Measurements from ENCODE around the gene OPA3.
"Not testable (repeated sequence)": the region's sequence is repeated elsewhere in the genome, so short reads cannot be mapped to it uniquely, and the experiment has no call there.

Gene OPA3

DNA sequence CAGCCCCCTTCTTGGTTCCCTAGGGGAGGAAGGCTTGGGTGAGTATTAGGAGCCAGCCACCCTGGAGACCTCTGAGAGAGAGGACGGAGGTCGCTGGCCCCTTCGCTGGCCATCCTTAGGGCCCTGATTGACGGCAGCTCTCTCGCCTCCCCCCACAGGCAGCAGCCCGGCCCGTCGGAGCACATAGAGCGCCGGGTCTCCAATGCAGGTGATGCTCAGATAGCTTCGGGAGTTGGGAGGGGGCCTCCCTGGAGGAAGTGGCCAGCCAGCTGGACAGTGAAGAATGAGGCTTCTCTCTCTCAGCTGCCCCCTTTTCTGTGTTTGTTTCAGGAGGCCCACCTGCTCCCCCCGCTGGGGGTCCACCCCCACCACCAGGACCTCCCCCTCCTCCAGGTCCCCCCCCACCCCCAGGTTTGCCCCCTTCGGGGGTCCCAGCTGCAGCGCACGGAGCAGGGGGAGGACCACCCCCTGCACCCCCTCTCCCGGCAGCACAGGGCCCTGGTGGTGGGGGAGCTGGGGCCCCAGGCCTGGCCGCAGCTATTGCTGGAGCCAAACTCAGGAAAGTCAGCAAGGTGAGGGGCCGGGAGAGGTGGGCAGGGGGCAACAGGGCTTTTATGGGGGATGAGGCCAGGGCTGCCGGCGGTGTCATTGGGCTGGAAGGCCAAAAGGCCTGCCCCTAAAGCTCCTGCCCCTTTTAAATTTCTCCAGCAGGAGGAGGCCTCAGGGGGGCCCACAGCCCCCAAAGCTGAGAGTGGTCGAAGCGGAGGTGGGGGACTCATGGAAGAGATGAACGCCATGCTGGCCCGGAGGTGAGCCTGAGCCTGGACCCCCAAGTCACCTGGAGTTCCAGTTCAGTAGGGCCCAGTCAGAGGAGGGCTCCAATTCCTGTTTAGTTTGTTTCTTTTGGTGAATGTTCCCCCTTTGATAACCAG is 62.3 kb downstream of the OPA3 start:
- DNase-seq (ENCODE audit: low read depth): no peak

DNA sequence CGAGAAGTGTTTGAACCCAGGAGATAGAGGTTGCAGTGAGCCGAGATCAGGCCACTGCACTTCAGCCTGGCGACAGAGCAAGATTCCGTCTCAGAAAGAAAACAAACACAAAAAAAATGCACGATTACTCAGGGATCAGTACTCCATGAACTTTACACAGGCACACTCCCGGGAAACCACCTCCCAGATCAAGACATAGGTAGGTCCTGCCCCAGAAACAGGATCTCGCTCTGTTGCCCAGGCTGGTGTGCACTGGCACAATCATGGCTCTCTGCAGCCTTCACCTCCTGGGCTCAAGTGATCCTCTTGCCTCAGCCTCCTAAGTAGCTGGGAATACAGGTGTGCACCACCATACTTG is 66.2 kb downstream of the OPA3 start:
- DNase-seq (ENCODE audit: low read depth): no peak

DNA sequence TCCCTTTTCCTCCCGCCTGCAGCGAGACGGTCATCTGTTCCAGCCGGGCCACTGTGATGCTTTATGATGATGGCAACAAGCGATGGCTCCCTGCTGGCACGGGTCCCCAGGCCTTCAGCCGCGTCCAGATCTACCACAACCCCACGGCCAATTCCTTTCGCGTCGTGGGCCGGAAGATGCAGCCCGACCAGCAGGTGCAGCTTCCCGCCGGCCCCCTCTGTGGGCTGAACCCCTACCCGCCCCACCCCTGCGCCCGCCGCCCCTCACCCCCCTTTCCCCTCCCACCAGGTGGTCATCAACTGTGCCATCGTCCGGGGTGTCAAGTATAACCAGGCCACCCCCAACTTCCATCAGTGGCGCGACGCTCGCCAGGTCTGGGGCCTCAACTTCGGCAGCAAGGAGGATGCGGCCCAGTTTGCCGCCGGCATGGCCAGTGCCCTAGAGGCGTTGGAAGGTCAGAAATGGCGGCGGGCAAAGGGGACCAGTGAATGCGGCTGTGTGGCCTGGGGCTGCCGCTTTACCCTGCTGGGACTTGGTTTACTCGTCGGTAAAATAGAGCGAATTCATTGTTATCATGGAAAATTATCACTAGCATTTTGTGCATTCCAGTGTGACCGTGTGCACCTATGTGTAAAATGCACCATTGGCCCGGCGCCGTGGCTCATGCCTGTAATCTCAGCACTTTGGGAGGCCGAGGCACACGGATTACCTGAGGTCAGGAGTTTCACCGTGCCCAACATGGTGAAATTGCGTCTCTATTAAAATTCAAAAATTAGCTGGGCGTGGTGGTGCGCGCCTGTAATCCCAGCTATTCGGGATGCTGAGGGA is 66.7 kb downstream of the OPA3 start:
- no peak for DNase-seq (ENCODE audit: low read depth)

DNA sequence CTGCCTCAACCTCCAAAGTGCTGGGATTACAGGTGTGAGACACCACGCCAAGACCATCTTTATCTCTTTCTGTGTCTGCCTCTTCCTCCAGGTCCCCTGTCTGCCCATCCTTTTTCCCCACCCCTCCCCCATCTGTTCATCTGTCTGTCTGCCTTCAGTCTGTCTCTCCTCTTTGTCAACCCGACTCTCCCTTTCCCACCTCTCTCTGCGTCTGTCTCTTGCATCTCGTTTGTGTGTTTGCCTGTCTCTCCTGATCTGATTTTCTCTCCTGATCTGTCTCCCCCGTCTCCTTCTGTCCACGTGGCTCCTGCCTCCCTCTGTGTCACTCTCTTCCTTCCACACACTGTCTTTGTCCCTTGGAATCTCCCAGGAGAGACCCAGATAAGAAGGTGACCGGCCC is 67.4 kb downstream of the OPA3 start:
- no peak for DNase-seq (ENCODE audit: low read depth)

DNA sequence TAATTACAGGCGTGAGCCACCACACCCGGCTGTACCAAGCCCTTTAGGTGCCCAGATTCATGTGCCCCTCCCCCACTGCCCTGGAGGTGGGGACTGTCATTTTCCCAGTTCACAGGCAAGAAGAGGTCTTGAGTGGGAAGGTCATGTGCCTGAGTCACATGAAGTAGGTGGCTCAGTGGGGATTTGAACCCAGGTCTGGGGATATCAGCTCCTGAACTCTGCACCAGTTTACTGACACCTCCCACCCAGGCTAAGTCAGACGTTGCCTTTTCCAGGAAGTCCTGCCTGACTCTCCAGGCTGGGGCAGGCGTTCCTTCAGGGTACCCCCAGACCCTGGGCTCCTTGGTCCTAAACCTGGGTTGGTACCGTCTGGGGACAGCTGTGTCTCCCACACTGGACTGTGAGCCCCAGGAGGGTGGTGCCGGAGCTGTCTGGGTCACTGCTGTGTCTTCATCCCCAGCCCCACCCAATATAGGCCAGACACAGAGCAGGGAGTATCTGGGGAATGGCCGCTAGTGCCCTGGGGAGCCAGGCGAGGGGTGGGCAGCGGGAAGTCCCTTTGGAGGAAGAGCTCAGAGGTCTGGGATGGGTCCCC is 68.7 kb downstream of the OPA3 start:
- DNase-seq (ENCODE audit: low read depth): no peak

DNA sequence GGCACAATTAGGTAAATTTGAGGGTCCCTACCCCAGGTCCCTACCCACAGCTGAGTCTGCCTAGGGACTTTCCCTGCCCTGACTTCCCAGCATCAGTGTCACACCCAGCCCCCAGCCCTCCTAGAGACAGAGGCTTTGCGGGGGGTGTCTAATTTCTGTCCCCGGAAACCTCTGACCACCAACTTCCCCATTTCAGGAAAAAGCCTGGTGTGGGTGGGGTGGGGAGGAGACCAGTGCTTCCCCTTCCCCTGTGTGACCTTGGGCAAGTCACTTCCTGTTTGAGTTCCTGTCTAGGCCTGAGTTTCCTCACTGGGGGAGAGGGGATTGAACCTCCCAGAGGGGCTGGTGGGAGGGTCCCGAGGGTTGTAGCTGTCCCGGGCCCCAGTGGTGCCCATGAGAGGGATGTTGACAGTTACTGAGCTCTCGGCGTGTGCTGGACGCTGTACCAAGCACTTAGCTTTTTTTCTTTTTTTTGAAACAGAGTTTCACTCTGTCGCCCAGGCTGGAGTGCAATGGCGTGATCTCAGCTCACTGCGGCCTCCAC is 69.4 kb downstream of the OPA3 start:
- no peak for DNase-seq (ENCODE audit: low read depth)

DNA sequence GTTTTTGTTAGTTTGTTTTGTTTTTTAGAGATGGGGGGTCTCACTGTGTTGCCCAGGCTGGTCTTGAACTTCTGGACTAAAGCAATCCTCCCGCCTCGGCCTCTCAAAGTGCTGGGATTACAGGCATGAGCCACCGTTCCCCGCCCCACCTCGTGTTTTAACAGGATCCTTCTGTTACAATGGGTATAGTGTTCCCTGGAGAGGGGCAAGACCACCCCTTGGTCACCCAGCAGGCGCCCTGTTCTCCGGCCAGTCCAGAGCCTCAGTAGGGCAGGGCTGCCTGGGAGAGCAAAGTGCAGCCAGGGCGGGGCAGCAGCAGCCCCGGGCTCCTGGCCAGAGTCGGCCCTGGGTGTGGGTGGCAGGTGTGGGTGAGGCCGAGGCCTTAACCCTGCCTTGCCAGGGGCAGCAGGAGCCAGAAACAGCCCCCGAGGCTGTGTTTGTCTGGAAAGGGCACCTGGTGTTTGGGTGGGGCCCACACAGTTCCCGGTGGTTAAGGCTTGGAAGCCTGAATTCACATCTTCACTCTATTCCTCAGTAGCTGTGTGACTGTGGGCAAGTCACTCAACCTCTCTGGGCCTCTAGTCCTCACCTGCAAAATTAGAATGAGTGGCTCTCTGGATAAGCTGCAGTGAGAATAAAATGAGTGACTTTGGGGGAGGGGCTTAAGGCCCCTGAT is 70.1 kb downstream of the OPA3 start:
- DNase-seq (ENCODE audit: low read depth): no peak

DNA sequence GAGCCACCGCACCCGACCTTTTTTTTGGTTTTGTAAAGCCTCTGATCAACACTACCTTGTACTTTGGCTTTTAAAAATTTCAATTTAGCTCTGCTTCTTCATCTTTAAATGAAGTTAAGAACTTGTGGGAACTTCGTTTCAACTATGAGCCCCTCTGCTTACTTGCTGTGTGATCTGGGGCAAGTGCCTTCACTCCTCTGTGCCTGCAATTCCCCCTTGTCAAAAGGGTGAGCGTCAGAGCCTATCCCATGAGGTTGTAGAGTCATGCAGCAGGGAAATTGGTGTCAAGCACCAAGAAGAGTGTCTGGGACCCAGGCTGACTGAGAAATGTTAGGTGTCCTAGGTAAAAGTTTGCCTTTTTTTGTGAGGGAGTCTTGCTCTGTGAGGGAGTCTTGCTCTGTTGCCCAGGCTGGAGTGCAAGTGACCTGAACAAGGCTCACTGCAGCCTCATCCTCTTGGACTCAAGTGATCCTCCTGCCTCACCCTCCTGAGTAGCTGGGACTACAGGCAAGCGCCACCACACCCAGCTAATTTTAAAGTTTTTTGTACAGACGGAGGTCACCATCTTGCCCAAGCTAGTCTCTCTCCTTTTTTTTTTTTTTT is 71.6 kb downstream of the OPA3 start:
- DNase-seq (ENCODE audit: low read depth): no peak

DNA sequence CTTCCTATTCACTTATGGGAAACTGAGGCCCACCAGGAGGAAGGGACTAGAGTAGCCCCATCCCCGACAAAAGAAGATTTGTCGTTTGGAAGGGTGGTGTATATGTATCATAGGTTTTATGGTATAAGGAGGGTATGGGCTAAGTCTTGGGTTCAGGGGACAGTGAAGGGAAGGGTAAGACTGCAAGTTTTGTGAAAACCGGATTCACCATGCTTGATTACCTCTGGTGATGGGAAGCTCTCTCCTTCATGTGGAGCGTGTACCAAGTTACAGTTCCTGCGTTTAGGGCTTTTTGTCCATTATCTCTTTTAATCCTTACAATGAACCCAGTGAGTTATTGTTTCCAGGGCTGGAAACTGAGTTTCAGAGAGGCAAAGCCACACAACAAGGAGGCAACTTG is 73.5 kb downstream of the OPA3 start:
- DNase-seq (ENCODE audit: low read depth): no peak

DNA sequence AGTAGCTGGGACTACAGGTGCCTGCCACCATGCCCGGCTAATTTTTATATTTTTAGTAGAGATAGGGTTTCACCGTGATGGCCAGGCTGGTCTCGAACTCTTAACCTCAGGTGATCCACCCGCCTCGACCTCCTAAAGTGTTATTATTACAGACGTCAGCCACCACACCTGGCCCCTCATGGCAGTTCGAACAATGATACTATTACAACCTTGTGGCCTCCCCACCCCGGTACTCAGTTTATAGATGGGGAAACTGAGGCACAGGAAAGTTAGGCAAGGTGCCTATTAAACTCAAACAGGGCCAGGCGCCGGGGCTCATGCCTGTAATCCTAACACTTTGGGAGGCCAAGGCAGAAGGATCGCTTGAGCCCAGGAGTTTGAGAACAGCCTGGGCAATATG is 74.2 kb downstream of the OPA3 start:
- DNase-seq (ENCODE audit: low read depth): not testable (repeated sequence)

DNA sequence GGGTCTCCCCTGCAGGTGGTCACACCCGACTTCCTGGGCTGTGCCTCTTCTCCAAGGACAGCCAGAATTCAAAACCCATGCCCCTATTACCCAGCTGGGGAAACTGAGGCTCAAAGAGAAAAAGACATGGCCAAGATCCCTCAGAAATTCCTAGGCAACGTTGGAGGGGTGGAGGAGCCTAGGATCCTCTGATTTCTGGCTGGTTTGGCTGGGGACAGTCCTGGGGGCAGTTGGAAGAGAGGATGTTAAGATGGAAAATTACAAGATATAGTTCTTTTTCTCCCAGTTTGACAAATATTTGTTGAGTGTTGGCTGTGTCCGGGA is 74.9 kb downstream of the OPA3 start:
- no peak for DNase-seq (ENCODE audit: low read depth)

DNA sequence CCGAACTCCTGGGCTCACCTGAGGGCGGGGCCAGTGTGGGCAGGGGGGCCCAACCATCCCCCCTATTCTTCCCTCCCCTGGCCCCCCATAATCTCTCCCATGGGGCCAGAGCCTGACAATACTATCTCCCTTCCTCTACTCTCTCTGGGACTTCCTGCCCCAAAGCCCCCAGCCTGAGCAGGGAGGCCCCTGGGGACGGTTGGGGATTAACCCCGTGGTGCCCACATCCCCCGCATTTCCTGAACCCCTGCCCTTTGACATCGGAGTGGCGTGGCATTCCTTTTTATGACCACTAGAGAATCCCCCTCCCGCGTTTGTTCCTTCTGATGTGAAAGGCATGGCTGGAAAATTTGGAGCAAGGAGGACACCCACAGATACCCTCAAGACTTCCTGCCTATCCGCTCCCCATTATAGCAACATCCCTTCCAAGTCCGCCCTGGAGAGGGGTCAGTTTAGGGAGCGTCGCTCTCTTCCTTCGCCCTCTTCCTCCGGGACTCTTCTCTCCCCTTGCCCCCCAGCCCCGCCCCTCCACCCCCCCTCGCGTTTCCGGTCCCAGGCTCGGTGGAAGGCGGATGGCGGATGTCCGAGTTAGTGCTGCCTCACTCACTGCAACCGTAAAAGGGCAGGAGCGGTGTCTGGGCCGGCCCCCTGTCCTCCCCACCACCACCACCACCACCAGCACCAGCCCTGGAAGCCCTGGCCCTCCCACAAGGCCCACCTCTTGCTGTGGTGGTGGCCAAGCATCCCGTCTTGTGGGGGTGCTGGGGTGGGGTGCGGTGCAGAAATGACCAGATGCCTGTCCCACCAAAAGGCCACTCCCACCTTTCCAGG is 75.5 kb downstream of the OPA3 start:
- DNase-seq (ENCODE audit: low read depth): peak; percentile 25

DNA sequence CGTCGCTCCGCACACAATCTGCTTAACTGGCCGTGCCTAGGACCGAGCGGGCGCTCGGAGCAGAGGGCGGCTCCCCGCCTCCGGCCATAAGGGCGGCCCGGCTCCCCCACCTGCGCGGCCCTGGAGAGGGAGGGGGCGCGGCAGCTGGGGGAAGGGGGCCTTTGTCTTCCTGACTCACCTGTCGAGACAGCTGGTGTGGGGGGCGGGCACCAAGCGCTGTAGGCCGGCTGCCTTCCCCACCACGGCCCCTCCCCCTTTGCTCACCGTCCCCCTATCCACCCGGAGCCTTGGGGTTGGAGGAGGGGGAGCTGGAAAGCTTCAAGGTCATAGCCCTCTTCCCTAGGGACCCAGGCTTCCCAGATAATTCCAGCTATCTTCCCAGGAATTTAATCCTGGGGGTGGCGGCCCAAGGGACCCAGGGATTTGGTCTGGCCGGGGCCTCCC is 76.2 kb downstream of the OPA3 start:
- no peak for DNase-seq (ENCODE audit: low read depth)

DNA sequence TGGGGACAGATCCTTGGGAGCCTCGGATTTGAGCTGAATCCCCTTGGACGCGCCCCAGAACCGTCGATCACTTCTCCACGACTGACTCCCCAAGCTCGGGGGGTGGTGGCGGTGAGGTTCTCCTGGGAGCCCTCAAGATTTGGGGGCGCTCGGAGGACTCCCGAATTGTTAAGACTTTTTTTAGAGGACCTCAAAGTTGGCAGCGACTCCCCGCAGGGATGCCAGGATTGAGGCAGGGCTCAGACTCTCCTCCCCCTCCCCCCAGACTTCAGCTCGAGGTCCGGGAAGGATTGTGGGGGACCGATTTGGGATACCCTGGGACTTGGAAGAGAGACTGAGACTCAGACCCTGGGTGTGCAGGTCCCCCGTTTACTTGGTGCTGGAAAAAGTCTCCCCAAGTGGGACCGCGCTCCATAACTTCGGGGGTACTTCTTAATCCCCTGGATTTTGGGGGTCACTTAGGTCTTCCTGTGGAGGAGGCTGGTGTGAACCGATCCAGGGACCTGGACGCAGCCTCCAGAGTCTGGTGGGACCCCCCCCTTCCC is 76.7 kb downstream of the OPA3 start:
- DNase-seq (ENCODE audit: low read depth): no peak

DNA sequence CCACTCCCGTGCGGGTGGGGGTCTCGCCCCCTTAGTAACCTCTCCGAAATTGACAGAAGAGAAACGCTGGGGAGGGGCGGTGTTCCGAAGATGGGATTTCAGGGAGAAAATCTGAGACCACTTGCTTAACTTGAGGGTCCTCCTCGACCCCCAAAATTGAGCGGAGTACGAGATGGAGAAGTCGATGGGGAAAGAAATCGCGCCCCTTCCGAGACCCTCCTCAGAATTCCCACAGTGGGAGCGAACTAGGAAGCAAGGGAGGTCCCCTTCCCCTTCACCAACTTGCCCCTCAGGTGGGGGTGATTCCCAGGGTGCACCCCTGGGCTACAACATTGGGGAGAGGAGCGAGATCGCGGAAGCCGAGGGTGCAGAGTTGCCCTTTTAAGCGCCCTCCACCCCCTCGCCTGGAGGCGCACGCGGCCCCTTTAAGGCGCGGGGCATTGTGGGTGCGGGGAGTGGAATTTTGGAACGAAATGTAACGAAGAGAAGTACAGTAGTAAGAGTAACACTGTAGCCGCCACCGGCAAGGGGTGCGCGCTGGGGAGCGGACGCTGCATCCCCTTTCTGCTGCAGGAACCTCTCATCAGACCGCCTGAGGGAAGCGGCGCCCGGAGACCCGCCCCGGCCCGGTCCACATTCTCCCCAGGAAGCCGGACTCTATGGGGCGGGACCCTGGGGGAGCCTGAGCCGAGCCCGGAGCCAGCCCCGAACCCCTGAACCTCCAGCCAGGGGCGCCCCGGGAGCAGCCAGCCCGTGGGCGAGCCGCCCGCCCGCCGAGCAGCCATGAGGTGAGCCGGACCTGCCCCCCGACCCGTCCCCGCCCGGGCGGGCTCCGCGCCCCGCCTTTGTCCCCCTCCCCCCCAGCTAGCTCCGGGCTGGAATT is 77.4 kb downstream of the OPA3 start, which contains the start of gene VASP:
TSS of gene VASP (plus strand) at position 491 of the 883 bp plus-strand sequence. CDS start at position 784, 293 bp downstream.
- DNase-seq (ENCODE audit: low read depth): peak; percentile 72

DNA sequence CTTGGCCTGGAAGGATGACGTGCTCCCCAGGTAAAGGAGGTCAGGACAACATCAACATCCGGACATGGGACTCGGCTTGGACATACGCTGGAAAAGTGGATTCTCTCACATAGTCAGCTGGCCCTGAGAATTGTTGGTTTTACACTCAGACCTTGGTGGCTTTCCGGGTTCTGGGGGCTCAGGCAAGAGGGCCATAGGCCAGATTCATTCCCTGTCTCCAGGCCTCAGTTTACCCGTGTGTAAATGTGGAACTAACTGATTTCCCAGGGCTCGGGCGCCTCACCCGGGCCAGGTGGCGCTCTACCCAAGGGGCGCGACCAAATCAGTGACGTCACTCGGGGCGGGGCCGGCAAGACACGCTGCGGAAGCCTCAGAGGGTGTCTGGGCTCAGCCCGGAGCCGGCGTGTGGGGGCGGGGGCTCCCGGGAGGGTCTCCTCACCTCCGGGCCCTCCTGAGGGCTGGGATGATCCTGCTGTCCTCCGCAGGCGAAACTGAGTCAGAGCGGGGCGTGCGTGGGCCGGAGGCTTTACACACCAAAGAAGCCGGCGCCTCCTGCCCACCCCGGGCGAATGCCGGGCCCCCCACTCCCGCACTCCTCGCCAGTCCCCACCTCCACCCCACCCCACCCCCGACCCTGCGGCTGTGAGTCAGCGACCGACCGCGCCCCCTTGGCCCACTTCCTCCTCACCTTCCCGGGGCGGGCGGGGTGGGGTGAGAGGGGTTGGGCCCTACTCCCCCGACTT is 78.2 kb downstream of the OPA3 start:
- peak; percentile 65 for DNase-seq (ENCODE audit: low read depth)

DNA sequence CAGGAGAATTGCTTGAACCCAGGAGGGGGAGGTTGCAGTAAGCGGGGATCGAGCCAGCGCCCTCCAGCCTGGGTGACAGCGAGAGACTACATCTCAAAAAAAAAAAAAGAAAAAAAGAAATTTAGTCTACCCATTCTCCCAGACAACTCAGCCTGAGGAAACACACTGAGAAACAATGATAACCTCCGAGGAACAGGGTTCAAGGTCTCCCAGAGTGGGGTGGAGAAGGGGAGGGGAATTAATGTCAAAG is 78.7 kb downstream of the OPA3 start:
- no peak for DNase-seq (ENCODE audit: low read depth)

DNA sequence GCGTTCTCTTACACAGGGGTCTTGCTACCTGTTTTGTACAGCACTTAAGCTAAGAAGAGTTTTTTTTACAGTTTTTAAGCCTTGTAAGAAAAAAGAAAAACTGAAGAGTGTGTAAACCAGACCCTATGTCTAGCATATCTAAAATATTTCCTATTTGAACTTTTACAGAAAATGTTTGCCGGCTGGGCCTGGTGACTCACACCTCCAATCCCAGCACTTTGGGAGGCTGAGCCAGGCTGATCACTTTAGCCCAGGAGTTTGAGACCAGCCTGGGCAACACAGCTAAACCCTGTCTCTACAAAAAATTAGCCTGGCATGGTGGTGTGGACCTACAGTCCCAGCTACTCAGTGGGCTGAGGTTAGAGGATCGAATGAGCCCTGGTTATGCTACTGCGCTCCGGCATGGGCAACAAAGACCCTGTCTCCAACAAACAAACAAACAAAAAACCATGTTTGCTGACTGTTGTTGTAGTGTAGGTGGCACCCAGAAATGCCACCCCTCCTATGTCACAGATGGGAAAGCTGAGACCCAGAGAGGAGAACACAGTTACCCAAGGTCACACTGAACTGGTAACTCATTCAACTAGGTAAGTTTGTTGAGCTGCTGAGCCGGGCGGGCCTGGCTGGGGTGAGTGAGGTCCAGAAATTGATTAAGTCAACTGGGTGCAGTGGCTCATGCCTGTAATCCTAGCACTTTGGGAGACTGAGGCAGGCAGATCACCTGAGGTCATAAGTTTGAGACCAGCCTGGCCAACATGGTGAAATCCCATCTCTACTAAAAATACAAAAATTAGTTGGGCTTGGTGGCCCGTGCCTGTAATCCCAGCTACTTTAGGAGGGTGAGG is 79.2 kb downstream of the OPA3 start:
- DNase-seq (ENCODE audit: low read depth): no peak

All from stromal cell of bone marrow (primary cell).